ENCODE results near the gene ABCA4.

ABCA4 gene

DNA sequence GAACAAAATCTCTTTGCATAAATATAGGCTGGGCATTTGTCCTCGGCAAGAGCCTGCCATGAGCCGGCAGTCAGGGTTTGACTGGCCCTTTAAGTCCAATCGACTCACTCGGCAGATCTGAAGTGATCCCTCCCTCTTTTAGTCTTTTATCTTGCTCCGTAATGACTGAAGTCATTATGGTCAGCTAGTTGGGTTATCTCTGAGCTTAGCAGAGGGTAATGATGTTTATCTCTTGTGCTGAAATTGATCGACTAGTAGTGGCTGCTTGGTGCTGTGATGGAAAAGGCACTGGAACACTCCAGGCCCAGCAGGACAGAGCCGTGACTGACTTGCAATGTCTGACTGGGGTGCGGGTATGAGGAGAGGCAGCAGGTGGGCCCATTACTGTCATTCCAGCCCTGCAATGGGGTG is 468 bp upstream of the ABCA4 start:
- DNase-seq, result no peak

DNA sequence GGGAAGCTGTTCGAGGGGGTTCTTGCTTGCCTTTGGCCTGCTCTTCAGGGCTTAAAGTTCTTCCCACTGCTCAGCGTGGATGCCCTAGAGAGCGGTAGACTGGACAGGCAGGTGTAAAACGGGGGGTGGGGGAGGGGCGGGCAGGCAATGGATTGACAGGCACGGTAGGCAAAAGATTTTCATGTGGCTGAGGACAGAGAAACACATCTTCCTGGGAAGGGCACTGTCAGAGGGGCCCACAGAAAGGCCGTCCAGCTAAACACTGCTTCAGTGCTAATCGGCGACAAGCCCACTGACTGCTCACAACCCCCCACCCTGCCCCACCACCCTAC is 412 bp downstream of the ABCA4 start:
- DNase-seq, result no peak

DNA sequence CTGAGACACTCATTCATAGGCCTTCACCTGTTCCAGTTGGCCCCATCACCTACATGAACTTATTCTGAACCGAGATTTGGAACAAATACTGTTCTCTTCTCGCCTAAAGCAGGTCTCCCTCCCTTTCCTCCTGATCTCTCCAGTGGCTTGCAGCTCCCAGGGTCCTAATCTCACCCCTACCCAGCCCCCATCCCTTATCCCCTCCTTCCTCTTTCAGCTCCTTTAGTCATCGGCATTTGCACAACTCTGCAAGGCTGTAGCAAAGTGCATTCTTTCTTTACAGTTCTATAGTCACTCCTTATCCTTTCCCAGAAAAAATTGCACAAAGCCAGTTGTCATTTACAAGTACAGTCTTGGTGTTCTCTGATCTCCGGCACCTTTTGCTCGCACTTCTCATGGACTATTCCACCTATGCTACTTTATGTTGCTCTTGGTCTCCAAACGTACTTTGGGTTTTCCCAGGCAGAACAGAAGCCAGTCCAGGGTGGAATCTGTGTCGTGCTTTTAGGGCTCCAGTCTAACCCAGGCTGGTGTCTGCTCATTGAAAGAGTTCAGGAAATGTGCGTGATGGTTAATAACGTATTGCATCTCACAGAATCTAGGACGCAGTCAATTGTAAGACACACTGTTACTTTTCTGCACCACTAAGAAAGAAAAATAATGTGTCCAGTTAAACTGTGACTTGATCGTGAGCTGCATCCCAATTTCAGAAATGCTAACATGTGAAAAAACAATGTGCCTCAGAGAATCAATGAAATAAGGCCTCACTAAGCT is 965 bp downstream of the ABCA4 start:
- DNase-seq, result no peak

DNA sequence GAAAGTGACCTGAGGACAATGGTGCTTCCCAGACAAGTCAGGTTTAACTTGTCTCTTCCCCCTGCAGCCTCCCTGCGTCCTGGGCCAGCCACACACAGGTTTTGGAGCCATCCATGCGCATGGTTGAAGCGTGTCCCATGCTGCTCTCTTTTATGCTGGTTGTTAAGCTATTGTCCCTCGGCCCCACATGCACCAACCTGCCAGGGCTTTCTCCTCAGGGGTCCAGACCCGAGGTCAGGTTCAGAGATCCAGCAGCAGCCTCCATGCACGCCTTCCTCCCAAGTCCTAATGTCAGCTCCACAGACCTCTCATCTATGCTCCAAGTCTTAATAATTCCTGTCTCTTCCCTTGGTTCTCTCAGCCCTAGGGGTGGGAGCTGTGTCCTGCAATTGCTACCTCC is 1.6 kb downstream of the ABCA4 start:
- DNase-seq, result no peak

DNA sequence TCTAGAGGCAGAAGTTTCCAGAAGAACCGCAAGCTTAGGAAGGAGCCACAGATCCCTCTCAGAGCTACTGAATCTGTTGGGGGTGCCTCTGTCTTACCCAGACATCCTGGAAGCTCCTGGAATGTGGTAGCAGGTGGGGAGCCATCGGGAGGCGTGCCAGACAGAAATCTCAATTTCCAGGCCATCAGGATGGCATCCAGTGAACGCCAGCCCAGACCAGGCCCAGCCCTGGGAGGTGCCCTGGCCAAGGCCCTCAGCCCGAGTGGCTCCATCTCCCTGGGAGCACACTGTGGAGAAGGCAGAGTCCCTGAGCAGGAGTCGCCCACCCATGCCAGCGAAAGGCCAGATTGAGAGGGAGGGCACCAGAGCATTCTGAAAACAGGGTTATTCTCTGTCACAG is 2.5 kb downstream of the ABCA4 start:
- DNase-seq, result no peak

DNA sequence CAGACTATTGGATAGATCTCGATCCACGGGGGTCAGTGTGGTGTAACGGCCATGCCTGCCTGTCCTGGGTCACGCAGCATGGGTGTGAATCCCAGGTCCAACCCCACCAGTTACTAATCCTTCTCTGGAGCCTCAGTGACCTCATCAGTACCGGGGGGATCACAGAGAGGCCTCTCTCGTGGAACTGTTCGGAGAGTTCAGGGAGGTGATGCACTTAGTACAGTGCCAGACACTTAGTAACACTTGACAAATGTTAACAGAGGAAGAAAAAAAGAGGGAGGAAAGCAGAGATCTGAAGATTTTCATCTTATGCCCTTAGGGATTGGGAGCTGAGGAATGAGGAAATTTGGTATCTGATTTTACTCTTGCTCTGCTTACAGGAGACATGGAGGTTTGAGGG is 2.9 kb downstream of the ABCA4 start:
- DNase-seq, result no peak

DNA sequence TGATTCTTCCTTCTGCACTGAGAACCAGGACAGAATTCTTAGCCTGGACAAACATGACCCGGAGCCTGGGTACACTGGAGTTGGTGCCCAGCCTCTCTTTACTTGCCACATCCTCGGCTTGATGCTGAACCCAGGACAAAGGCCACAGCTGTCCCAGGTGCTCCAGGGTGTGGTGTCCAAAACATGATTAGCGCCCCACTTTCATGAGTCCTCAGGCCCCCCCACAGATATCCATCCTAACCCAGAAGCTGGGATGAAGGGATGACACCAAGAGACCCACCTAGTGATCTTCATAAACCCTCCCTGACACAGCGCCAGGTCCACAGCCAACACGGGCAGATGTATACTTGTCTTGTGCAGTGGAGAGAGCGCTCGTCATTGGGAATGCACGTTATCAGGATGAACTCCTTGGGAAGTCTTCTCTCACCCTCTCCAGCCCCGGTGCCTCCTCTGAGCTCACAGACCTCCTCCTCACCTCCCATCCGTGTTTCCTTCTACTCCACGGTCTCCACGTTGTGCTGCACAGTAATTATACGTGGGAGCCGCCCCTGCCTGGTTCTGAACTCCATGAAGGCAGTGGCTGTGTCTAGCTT is 3.6 kb downstream of the ABCA4 start:
- no peak for DNase-seq

DNA sequence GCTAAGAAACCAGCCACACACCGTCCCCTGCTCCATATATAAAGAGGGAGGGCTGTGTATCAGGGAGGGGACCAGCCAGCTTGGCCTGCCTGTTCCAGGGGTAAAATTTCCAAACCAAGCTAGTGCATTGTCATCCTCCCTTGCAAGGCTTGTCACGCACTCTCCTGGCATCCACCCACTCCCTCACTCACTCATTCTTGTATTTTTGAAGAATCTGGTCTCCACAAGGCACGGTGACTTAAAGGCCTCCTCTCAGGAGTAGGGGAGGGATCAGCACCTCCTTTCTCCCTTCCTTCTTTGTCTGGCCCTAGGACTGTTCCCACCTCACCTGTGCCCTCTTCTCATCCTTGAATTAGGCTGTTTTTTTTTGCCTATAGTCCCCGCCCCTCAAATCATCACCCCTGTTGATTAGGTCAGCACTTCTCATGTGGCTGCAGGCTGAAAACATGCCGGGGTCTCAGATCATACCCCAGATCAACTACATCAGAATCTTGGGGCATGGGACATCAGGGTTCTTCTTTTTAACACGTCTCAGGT is 5.0 kb downstream of the ABCA4 start:
- DNase-seq, result no peak

DNA sequence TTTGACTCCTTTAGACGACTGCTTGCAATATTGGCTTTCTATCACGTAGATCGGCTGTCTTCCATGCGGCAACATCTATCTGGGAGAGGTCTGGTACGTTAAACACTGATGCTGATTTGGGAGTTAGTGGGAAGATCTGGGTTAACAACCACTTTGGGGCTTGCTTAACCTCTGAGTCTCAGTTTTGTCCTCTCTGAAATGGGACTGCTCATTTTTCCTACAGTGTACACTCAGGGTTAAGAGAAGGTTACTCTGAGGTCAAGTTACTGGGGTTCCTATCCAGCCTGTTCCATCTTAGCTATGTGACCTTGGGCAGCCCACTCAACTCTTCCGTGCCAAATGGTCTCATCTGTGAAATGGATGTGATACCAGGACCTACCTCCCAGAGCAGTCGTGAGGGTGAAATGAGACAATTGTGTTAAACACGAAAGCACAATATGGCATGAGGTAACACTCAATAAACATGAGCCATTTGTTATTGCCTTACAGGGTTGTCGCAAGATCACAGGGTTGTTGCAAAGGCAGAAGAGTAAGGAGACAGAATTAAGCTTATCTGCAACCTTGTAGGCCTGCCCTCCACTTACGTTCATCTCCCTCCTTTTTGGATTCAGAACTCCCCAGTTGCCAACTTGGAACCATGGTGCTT is 5.6 kb downstream of the ABCA4 start:
- DNase-seq, result no peak

DNA sequence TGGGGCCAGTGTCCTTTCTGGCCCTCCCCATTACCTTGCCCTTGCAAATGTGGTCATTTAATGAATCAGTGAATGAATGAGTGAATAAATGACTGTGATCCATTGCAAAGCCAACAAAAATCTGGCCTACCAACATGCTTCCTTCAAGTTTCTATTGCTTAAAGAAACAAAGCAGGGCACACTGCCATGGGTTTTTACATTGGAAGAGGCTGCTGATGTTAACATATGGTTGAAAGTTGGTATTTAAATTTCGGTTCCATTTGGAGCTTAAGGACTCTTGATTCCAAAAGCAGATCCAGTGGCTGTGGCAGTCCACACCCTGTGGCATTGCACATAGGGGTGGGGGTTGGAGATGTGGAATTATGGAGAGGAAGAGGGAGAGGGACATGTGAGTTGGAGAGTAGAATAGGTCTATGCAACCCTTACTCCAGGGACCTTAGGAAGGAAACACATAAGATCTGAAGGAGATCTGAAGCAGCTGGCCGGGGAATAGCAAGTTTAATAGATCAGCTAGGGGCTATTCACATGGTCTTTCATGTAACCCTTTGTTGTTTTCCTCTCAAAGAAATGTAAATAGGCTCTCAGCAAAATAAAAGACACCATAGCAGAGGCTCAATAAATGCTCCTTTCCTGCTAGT is 7.2 kb downstream of the ABCA4 start:
- no peak for DNase-seq

DNA sequence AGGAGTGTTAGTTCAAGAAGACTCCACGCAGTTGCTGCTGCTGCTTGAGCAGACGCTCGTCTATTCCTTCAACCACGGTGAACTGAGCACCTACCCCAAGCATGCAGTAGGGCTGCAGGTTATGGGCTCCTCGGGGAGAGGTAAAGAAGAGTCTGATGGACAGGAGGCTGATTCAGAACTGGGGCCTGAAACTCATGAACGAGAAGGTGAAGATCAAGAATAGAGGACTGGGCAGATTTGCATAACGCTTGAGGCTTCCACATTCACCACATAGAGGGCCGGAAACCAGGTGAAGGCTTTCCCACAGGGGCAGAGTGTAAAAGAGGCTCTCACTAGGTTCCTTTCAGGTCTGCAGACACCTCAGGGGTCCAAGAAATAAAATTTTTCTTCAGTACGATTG is 9.1 kb downstream of the ABCA4 start:
- DNase-seq, result no peak

DNA sequence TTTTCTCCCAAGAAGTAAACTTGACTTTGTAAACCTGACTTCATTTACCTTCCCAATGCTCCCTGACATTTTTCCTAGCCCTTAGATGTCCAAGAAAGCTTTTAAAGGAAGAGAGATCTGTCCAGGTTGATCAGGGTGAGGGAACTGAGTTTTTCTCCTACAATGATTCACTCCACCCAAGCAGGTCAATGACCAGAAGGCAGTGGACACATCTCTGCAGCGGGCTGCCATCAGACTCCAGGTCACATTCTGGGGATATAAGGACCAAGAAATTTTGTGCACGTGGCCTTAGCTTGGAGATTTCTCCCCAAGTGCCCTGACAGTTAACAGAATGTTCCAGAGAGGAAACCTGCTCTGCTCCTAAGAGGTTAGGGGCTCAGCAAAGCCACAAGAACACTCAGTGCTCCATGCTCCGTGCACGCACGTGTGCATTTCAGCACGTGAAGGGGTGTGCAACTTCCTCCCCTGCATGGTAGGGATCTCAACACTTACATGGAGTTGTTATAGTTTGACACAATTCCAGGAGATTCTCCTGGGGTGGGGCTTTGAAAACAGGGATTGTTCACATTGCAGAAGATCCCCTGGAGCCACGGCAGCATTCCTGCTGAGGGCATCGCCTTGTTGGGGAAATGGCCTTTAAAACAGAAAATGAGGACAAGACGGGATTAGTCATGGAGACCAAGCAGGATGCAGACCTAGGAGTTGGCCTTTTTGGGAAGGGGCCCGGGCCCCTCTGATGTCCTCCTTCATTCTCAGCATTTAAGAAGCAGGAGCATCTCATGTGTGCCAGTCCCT is 9.8 kb downstream of the ABCA4 start:
- no peak for DNase-seq

DNA sequence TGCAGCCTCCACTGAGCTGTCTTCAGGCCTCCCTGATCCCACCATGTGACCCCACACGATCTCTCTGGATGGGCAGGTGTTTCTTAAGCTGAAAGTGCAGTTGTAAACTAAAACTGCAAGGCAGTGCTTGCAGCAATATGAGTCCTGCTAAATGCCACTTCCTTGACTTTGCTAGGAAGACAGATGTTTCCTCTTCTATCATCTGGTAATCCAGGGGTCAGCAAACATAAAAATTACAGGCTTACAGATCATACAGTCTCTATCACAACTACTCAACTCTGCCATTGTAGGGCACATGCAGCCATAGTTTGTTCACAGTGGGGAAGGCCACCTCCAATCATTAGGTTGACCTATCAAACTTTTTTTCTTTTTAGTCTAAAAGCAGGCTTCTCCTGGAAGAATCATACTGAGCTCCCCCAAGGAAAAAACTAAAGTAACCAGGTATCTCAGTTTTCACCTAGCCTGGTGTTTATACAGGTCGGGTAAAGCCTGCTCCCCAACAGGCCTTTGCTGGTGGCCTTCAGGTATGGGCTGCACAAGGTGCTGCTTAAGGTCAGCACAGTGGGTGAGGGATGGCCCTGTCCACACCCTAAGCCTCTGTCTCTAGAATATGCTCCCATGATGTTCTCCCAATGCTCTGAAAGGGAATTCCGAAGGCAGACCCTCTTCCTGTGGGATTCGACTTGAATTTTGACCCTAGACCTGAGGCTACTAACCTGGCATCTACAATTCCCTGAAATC is 10.8 kb downstream of the ABCA4 start:
- no peak for DNase-seq

DNA sequence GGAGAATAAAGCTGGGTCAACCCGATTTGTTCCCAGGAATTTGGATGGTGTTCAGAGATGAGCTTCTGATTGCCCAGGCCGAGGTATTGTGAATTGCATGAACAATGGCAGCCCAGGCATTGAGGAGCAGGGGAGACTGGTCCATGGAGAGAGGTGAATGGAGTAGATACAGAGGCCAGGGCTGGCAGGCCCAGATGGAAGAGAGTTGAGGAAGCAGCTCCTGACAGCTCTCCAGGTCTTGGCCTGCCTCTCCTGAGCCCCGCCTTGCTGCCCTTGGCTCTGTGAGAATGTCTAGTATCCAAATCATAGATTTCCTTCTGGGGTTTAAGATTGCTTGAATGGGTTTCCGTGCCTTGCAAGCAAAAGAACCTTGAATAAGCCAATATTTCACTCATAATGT is 11.5 kb downstream of the ABCA4 start:
- DNase-seq, result no peak

DNA sequence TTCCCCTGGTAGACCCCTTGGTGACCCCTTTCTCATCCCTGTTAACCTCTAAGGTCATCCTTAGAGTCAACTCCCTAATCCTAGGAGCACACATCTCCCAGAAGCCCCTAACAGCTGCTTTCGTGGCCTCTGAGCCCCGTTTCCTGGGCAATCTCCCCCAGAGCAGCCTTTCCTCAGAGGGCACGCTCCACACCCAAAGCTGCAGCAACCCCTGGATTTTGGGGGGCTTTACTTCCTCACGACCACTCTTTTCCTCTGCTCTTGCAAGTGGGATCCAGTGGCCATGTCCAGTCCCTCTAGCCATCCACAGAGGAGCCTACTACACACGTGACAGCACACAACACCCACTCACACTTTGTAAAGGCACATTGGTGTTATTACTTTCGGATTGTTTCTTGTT is 13.8 kb downstream of the ABCA4 start:
- DNase-seq, result no peak

DNA sequence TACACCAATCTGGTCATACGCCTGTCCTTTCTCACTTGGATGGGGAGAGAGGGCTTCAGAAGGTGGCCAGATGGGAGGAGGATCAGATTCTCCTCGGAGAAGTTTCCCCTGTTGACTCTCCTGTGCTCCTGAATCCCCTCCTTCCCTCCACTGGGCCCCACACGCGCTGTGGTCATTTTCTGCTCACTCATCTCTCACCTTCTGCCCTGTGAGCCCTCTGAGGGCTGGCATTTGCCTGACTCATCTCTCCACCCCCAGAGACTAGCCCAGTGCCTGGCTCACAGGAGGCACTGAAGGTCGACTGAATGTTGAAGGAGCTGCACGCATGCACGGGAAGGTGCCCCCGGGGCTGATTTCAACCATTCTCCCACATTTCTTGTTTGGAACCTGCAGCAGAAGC is 14.2 kb downstream of the ABCA4 start:
- DNase-seq, result no peak

DNA sequence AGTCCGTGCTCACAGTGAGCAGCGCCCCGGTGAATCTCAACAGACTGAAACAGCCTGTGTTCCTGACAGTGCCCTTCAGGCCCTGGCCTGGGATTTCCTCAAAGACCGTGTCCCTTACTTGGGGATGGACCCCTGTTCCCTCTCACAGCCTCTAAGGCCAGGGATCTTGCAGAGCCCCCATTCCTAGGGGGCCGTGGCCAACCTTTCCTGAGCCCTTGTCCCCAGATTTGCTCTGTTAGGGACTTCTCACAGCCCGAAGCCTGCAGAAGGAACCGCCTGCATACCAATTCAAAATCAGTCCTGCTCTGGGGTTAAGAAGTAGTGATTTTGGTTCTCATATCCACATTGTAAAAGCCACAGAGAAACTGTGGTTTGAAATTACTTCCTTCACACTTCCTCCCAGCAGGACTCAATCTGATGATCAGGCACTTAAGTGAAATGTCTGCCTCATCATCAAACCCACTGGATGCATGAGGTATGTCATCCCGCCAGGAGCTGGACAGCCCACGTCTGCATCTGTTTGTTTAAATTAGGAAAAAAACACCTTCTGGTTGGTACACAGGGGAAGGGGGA is 14.9 kb downstream of the ABCA4 start:
- no peak for DNase-seq

DNA sequence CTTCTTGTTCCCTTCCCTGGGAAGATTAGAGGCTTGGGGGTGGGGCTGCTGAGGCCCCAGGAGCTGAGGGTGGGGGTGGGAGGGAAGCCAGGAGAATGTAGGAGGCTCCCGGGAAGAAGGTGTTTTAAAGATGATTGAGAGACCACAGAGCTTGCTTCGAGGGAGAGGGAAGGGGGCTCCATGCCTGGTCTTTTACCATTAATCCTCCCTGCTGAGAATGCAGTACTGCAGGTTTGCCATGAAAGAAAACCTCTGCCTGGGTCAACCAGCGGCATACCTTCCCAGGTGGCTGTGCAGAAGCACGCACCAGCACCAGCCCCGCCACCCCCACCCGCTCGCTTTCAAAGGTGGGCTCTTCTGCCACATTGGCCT is 15.4 kb downstream of the ABCA4 start:
- DNase-seq, result no peak

DNA sequence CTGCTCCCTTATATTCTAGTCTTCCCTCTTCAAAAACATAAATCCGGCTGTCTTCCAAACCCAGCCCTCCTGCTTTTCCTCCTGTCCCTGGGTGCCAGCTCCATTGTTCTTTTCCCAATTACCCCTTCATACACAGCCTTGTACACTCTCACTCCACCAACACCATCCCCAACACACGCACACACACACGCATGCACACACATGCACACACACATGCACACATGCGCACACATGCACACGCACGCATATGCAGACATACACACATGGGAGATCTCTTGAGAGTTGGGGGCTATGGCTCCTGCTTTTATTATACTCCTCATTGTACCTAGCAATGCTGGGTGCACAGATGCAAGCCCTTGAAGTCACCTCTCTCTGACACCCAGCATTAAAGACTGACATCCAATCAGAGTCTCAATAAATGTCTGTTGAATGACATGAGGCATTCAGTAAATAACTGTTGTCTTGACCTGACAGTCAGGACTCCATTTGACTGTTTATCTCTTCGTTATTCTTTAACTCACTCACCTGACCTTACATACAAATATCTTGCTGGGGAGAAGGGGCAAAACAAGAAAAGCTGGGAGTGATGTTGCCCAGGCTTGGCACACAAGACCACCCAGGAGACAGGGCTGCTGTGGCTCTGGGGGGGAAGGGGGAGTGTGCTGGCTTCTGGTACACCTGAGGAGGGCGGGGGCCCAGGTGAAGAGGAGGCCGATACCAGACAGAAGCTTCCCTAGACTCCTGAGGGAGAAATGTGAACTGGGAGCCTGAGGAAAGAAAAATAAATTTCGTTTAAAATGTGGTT is 16.0 kb downstream of the ABCA4 start:
- DNase-seq, result no peak

DNA sequence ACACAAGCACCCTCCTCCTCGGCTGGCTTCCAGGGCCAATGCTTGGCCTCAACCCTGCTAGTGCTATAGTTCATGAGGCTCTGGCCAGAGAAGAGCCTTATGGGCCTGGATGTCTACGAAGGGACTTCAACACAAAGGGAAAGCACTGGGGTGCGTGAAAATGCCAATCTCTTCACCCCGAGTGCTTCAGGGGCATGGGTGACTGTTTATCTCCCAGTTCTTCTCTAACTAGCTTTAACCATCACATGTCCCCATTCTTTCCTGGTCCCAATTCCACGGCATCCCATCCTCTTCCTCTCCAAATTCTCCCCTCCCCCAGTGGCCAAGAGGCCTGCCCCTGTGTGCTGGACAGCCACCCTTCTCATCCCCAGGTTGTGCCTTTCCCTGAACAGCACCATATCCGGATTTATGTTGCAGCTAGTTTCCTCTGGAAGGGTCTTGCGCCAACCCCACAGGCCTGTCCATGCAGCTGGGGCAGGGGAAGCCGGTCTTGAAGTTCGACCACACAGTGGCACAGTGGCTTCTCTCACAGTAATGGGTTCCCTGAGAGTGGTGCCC is 16.7 kb downstream of the ABCA4 start:
- no peak for DNase-seq

DNA sequence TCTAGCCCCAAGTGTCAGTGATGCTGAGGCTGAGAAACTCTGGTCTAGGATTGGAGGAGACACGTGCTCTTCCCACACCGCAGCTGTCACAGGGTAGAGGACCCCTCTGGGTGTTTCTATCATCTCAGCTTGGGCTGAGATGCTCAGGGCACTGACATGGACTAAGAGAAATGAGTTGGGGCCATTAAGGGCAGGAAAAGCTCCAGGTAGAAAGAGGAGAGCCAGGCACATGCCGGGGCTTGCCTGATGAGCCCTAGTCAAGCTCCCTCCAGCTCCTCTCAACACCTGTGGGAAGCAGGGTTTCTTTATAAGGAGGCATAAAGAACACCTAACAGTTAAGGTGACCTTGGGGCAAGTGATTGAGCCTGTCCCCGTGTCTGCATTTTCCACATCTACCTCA is 17.3 kb downstream of the ABCA4 start:
- DNase-seq, result no peak
